PFSK-1 (cell line): ENCODE measurements around the gene KMT2D.

Experiments
- FOXP2 ChIP-seq: optimal IDR thresholded peaks from 2 replicates; pipeline ENCODE3; 2011; ENCODE audit warnings: borderline replicate concordance, control low read depth, inconsistent platforms; ENCODE audit not compliant: insufficient read depth; ENCODE audit errors: extremely low read length, extremely low read depth
- POLR2AphosphoS5 ChIP-seq: IDR thresholded peaks from 2 replicates; pipeline ENCODE4 v1.6.1; 2012; ENCODE audit warnings: low read depth, mild to moderate bottlenecking, control low read depth, low read length, moderate library complexity
- REST ChIP-seq, 2 experiments: IDR thresholded peaks; 2 replicates each; pipeline versions ENCODE4 v1.6.1 to v1.8.0; 2011 to 2012; ENCODE audit warnings: low read depth in 2 of 2, low read length in 2 of 2, control low read depth in 1 of 2, inconsistent platforms in 1 of 2, mild to moderate bottlenecking in 1 of 2, moderate library complexity in 1 of 2; ENCODE audit not compliant: insufficient read depth in 1 of 2
- SIN3A ChIP-seq: IDR thresholded peaks from 2 replicates; pipeline ENCODE4 v1.6.1; 2012; ENCODE audit warnings: mild to moderate bottlenecking, low read length, moderate library complexity, borderline replicate concordance; ENCODE audit not compliant: insufficient read depth
- TAF1 ChIP-seq: IDR thresholded peaks from 2 replicates; pipeline ENCODE4 v1.6.1; 2012; ENCODE audit warnings: low read length, control low read depth, borderline replicate concordance; ENCODE audit not compliant: insufficient read depth

KMT2D gene

GRCh38 chr12:49024543-49024942, 36.1 kb downstream of the KMT2D start:
- TF ChIP-seq REST (IDR thresholded peaks at IDR 0.05; ENCODE audit: insufficient read depth in 1 of 2, low read depth in 2 of 2, low read length in 2 of 2), result no peak
- TF ChIP-seq SIN3A, result no peak
- no peak for TF ChIP-seq POLR2AphosphoS5

- TF ChIP-seq POLR2AphosphoS5 (no peak), TAF1 (no peak), FOXP2 (no peak), REST (IDR thresholded peaks at IDR 0.05; ENCODE audit: insufficient read depth in 1 of 2, low read depth in 2 of 2, low read length in 2 of 2) (no peak), SIN3A (no peak)
These were observed 36.8 kb downstream of the KMT2D start for GRCh38 chr12:49023812-49024211.

- TF ChIP-seq SIN3A (no peak), FOXP2 (no peak), TAF1 (no peak), REST (IDR thresholded peaks at IDR 0.05; ENCODE audit: insufficient read depth in 1 of 2, low read depth in 2 of 2, low read length in 2 of 2) (no peak), POLR2AphosphoS5 (no peak)
These were observed 37.9 kb downstream of the KMT2D start for GRCh38 chr12:49022558-49023178.

- TF ChIP-seq POLR2AphosphoS5, result no peak
These were observed 39.2 kb downstream of the KMT2D start for GRCh38 chr12:49021292-49021915.

GRCh38 chr12:49020441-49020840, 40.2 kb downstream of the KMT2D start:
- TF ChIP-seq FOXP2 (no peak), SIN3A (no peak), POLR2AphosphoS5 (no peak), REST (IDR thresholded peaks at IDR 0.05; ENCODE audit: insufficient read depth in 1 of 2, low read depth in 2 of 2, low read length in 2 of 2) (no peak), TAF1 (no peak)
